ENCODE data around the gene PSMC6.

- TF ChIP-seq CTCF (conservative IDR thresholded peaks at IDR 0.05) (no peak), EZH2 (IDR thresholded peaks at IDR 0.05; ENCODE audit: low read depth) (no peak)
Observed at GRCh38 chr14:52661314-52661713, 45.7 kb upstream of the PSMC6 start.
